ENCODE measurements around the gene CKB.

Gene CKB

GRCh38 chr14:103520657-103521437, 1.8 kb downstream of the CKB start:
- peak overlapping the region; percentile 44 for H3K4me3 ChIP-seq (ENCODE audit: low read depth, low read length)
- TF ChIP-seq, protein P1, sequence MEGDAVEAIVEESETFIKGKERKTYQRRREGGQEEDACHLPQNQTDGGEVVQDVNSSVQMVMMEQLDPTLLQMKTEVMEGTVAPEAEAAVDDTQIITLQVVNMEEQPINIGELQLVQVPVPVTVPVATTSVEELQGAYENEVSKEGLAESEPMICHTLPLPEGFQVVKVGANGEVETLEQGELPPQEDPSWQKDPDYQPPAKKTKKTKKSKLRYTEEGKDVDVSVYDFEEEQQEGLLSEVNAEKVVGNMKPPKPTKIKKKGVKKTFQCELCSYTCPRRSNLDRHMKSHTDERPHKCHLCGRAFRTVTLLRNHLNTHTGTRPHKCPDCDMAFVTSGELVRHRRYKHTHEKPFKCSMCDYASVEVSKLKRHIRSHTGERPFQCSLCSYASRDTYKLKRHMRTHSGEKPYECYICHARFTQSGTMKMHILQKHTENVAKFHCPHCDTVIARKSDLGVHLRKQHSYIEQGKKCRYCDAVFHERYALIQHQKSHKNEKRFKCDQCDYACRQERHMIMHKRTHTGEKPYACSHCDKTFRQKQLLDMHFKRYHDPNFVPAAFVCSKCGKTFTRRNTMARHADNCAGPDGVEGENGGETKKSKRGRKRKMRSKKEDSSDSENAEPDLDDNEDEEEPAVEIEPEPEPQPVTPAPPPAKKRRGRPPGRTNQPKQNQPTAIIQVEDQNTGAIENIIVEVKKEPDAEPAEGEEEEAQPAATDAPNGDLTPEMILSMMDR (IDR thresholded peaks at IDR 0.05; ENCODE audit: borderline replicate concordance, insufficient read depth, low read depth, low read length), result peak; percentile 48

- TF ChIP-seq, protein P1 (IDR thresholded peaks at IDR 0.05; ENCODE audit: borderline replicate concordance, insufficient read depth, low read depth, low read length), result no peak
- peak overlapping the region; percentile 44 for H3K4me3 ChIP-seq (ENCODE audit: low read depth, low read length)
Observed at GRCh38 chr14:103520269-103520656, 2.4 kb downstream of the CKB start.

GRCh38 chr14:103519837-103520212, 2.8 kb downstream of the CKB start:
- no peak overlapping the region for H3K4me3 ChIP-seq (ENCODE audit: low read depth, low read length)
- TF ChIP-seq, protein P1 (IDR thresholded peaks at IDR 0.05; ENCODE audit: borderline replicate concordance, insufficient read depth, low read depth, low read length), result no peak

GRCh38 chr14:103519043-103519836, 3.4 kb downstream of the CKB start:
- no peak overlapping the region for H3K4me3 ChIP-seq (ENCODE audit: low read depth, low read length)
- TF ChIP-seq, protein P1 (IDR thresholded peaks at IDR 0.05; ENCODE audit: borderline replicate concordance, insufficient read depth, low read depth, low read length), result no peak

DNA sequence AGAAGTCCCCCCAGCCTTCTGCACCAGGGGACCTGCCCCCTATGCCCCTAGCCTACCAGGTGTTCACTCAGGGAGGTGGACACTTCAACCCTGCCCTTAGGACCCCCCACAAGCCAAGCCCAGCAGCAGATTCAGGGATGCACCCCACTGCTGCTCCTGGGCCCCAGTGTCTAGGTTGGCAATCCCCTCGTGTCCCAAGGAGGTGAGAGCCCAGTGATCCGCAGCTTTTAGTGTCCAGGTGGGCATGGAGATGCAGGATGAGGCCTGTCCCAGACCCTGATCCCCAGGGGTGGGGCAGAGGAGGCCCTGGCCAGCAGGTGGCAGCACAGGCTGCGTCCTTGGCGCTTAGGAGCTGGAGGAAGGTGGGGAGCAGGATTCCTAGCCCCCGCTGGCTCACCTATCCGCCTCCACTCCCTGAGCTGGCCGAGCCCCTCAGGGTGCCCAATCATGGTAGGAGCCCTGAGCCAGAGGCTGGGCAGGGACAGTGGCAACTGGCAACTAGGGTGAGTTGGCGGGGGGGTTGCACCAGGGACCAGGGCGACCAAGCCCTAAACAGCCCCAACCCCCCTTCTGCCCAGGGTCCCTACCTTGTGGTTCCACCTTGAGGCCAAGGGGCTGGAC, 4.1 kb downstream of the CKB start:
- TF ChIP-seq, protein P1 (IDR thresholded peaks at IDR 0.05; ENCODE audit: borderline replicate concordance, insufficient read depth, low read depth, low read length), result peak; percentile 97
- no peak overlapping the region for H3K4me3 ChIP-seq (ENCODE audit: low read depth, low read length)

DNA sequence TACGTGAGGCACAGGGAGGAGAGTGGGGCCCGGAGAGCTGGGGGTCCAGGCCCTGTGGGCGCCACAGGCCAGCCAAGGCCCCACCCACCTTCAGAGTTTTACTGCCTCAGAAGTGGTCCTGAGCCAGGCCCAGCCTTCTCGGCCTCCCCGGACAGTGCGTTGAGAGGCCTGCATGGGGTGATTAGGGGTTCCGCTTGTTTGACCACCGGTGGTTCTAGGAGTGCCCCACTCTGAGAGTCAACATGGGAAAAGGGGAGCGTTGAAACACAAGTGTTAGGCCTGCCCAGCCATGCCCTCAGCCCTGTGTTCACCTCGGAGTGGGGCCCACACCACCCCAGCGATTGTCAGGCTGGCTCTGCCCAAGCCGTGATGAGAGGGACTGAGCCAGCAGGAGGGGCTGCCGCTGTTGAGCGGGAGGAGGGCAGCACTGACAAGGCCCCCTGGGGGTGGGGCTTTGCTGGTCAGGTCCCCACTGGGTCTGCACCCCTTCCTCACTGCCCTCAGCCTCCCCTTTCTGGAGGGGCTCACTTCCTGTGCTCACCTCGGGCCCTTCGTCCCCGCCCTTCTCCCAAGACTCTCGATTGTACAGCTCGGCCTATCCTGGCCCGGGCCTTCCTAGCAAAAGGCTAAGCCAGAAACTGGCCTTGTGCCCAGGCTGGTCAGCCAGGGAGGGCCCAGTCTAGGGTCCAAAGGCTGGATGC, 4.8 kb downstream of the CKB start:
- H3K4me3 ChIP-seq (ENCODE audit: low read depth, low read length), result no peak overlapping the region
- TF ChIP-seq, protein P1 (IDR thresholded peaks at IDR 0.05; ENCODE audit: borderline replicate concordance, insufficient read depth, low read depth, low read length), result no peak

All from GM12875 (cell line).